NCI-H748 (cell line): ENCODE data around the gene PCDHB13.

Source experiments
- DNase-seq: peaks from one replicate; lab custom pipeline; 2025; ENCODE audit not compliant: unreplicated experiment; lab: John Stamatoyannopoulos, UW

PCDHB13 gene

GRCh38 chr5:141260458-141261237 is 46.9 kb downstream of the PCDHB13 start:
- peak; percentile 34 for DNase-seq

GRCh38 chr5:141261238-141261546 is 47.5 kb downstream of the PCDHB13 start:
- no peak for DNase-seq
